C4-2B (cell line): ENCODE results near the gene NUP62.
A peak's percentile ranks its signal among the peaks of the same experiment; 100 is the strongest.

Experiments
- H3K27ac ChIP-seq: fragments of 450-650 bp; 2 replicates; pipeline ENCODE4 v1.5.1; 2017
- ZFX ChIP-seq: fragments of 450-650 bp; IDR thresholded peaks from 2 replicates; pipeline ENCODE4 v1.6.1; 2017
- TF ChIP-seq, protein P1 (sequence below): fragments of 450-650 bp; conservative IDR thresholded peaks from 2 replicates; pipeline ENCODE4 v1.5.1; 2017; ENCODE audit warnings: mild to moderate bottlenecking

NUP62 gene

DNA sequence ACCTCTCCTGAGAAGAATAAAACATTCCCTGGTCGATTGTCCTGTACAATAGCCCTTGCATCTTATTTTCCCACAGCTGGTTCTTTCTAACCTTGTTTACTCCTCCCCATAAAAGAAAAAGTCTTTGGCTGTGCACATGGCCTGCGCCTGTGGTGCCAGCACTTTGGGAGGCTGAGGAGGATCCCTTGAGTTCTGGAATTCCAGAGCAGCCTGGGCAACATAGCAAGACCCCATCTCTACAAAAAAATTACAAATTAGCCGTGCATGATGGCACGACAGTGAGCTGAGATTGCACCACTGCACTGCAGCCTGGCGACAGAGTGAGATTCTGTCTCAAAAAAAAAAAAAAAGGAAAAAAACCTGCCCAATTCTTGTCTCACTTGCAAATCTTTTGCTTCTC lies 7.2 kb upstream of the NUP62 start:
- TF ChIP-seq, protein P1, sequence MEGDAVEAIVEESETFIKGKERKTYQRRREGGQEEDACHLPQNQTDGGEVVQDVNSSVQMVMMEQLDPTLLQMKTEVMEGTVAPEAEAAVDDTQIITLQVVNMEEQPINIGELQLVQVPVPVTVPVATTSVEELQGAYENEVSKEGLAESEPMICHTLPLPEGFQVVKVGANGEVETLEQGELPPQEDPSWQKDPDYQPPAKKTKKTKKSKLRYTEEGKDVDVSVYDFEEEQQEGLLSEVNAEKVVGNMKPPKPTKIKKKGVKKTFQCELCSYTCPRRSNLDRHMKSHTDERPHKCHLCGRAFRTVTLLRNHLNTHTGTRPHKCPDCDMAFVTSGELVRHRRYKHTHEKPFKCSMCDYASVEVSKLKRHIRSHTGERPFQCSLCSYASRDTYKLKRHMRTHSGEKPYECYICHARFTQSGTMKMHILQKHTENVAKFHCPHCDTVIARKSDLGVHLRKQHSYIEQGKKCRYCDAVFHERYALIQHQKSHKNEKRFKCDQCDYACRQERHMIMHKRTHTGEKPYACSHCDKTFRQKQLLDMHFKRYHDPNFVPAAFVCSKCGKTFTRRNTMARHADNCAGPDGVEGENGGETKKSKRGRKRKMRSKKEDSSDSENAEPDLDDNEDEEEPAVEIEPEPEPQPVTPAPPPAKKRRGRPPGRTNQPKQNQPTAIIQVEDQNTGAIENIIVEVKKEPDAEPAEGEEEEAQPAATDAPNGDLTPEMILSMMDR = no peak
- no peak for TF ChIP-seq ZFX
- no peak overlapping the region for H3K27ac ChIP-seq

- TF ChIP-seq ZFX = no peak
- TF ChIP-seq, protein P1 = no peak
- no peak overlapping the region for H3K27ac ChIP-seq
Observed at GRCh38 chr19:49933643-49934042, 4.3 kb upstream of the NUP62 start.

DNA sequence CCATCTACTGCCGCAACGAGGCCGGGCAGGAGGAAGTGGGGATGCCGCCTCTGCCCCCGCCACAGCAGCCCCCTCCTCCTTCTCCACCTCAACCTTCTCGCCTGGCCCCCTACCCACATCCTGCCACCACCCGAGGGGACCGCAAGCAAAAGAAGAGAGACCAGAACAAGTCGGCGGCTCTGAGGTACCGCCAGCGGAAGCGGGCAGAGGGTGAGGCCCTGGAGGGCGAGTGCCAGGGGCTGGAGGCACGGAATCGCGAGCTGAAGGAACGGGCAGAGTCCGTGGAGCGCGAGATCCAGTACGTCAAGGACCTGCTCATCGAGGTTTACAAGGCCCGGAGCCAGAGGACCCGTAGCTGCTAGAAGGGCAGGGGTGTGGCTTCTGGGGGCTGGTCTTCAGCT lies 3.4 kb upstream of the NUP62 start:
- TF ChIP-seq, protein P1 = no peak
- TF ChIP-seq ZFX = no peak
- no peak overlapping the region for H3K27ac ChIP-seq

DNA sequence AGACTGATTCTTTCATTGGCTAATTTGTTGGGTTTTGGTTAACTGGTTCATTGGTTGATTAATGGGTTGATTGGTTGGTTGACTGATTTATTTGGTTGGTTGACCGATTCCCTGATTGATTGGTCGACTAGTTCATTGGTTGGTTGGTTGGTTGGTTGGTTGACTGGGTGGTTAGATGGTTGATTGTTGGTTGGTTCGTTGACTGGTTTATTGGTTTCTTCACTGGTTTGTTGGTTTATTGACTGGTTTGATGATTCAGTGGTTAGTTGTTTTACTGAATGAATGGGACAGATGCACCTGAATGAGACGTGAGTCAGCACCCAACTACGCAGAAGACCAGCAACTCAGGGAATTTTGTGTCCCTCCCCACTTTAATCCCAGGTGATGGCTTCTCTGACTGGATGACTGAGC lies 2.7 kb upstream of the NUP62 start:
- no peak overlapping the region for H3K27ac ChIP-seq
- TF ChIP-seq, protein P1 = no peak
- no peak for TF ChIP-seq ZFX

GRCh38 chr19:49931293-49932040 lies 2.2 kb upstream of the NUP62 start:
- TF ChIP-seq, protein P1 = no peak
- no peak for TF ChIP-seq ZFX
- H3K27ac ChIP-seq = no peak overlapping the region

DNA sequence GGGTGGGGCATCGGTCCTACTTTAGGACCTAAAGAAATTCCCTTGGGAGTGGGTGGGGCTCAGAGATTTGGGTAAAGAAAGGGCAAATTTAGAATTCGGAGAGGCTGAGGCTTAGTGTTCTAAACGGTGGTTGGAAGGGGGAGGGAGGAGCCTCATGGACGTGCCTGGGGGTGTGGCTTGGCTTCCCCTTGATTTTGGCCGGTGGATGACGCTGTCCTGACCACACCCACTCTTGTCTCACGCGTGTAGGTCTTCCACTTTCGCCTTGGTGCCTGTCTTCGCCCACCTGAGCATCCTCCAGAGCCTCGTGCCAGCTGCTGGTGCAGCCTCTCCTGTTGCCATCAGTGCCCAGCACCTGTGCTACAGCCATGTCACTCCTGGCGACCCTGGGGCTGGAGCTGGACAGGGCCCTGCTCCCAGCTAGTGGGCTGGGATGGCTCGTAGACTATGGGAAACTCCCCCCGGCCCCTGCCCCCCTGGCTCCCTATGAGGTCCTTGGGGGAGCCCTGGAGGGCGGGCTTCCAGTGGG lies 1.2 kb upstream of the NUP62 start:
- H3K27ac ChIP-seq = peak overlapping the region; percentile 100; the same call in 1 of the 2 replicates
- TF ChIP-seq ZFX = no peak
- TF ChIP-seq, protein P1 = no peak

- peak overlapping the region; percentile 100 for H3K27ac ChIP-seq
- TF ChIP-seq ZFX = no peak
- TF ChIP-seq, protein P1 = no peak
Observed at GRCh38 chr19:49929611-49930482, 543 bp upstream of the NUP62 start.
